Neural cell (in vitro differentiated cells): ENCODE measurements around the gene CHL1.

Experiments
- EZH2 ChIP-seq: fragments of 200-600, 300-800 bp; shearing (Covaris generic), sonication (generic); IDR thresholded peaks from 2 replicates; pipeline ENCODE4 v1.6.1; 2014; ENCODE audit warnings: antibody characterized with exemption, low read length, borderline replicate concordance, mild to moderate bottlenecking; ENCODE audit not compliant: insufficient read depth, poor library complexity, severe bottlenecking
- TF ChIP-seq, protein P1 (sequence below): fragments of 450-650 bp; IDR thresholded peaks from 2 replicates; pipeline ENCODE4 v1.5.1; 2014; ENCODE audit warnings: antibody characterized with exemption, mild to moderate bottlenecking, moderate library complexity; ENCODE audit not compliant: poor library complexity, severe bottlenecking

DNA sequence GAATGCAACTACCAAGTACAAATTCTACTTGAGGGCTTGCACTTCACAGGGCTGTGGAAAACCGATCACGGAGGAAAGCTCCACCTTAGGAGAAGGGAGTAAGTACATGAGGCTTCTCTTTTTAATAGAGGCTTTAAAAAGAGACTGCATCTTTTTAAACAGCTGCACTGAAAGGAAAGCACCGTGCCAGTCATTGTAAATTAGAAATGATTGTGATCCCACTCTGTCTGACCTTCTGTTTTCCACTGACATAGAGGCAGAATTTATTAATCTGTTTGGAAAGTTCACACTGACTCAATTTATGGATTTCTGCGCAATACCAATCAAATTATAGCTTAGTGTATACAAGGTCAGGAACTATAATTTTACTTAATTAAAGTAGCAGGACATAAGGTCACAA is 198.2 kb downstream of the CHL1 start:
- TF ChIP-seq, protein P1, sequence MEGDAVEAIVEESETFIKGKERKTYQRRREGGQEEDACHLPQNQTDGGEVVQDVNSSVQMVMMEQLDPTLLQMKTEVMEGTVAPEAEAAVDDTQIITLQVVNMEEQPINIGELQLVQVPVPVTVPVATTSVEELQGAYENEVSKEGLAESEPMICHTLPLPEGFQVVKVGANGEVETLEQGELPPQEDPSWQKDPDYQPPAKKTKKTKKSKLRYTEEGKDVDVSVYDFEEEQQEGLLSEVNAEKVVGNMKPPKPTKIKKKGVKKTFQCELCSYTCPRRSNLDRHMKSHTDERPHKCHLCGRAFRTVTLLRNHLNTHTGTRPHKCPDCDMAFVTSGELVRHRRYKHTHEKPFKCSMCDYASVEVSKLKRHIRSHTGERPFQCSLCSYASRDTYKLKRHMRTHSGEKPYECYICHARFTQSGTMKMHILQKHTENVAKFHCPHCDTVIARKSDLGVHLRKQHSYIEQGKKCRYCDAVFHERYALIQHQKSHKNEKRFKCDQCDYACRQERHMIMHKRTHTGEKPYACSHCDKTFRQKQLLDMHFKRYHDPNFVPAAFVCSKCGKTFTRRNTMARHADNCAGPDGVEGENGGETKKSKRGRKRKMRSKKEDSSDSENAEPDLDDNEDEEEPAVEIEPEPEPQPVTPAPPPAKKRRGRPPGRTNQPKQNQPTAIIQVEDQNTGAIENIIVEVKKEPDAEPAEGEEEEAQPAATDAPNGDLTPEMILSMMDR = no peak
- TF ChIP-seq EZH2 = no peak
